Stomach (tissue), 4 donors: ENCODE results near the gene LAMTOR3.

Source experiments
- EP300 ChIP-seq: sonication (generic); formaldehyde crosslinking; IDR thresholded peaks from one replicate; pipeline ENCODE4 v1.6.1; 2017; ENCODE audit warnings: antibody characterized with exemption
- POLR2A ChIP-seq, 4 donors: fragments of 450-650 bp; IDR thresholded peaks; one replicate each; pipeline ENCODE4 v1.6.1; 2016; ENCODE audit warnings: antibody characterized with exemption in 4 of 4, control low read depth in 2 of 4, mild to moderate bottlenecking in 1 of 4, moderate library complexity in 1 of 4
- POLR2AphosphoS5 ChIP-seq, 3 donors: sonication (generic); formaldehyde crosslinking; IDR thresholded peaks; one replicate each; pipeline ENCODE4 v1.6.1; 2016; ENCODE audit warnings: antibody characterized with exemption in 3 of 3
- TF ChIP-seq, protein P1 (sequence below), 7 experiments: fragments of 450-650 bp in 4 of 7; fragments of 200-600 bp in 3 of 7; sonication (generic) in 3 of 7; IDR thresholded peaks; one replicate each; pipeline ENCODE4 v1.5.1; 2016 to 2019; ENCODE audit warnings: antibody characterized with exemption in 7 of 7, control low read depth in 2 of 7, mild to moderate bottlenecking in 1 of 7

GRCh38 chr4:99894161-99894997 lies at the start of gene LAMTOR3:
- TF ChIP-seq, protein P1, sequence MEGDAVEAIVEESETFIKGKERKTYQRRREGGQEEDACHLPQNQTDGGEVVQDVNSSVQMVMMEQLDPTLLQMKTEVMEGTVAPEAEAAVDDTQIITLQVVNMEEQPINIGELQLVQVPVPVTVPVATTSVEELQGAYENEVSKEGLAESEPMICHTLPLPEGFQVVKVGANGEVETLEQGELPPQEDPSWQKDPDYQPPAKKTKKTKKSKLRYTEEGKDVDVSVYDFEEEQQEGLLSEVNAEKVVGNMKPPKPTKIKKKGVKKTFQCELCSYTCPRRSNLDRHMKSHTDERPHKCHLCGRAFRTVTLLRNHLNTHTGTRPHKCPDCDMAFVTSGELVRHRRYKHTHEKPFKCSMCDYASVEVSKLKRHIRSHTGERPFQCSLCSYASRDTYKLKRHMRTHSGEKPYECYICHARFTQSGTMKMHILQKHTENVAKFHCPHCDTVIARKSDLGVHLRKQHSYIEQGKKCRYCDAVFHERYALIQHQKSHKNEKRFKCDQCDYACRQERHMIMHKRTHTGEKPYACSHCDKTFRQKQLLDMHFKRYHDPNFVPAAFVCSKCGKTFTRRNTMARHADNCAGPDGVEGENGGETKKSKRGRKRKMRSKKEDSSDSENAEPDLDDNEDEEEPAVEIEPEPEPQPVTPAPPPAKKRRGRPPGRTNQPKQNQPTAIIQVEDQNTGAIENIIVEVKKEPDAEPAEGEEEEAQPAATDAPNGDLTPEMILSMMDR (IDR thresholded peaks at IDR 0.05), result no peak
- no peak for TF ChIP-seq EP300
- peak; percentile 68 to 88 (median 81) for TF ChIP-seq POLR2AphosphoS5 (IDR thresholded peaks at IDR 0.05)
- TF ChIP-seq POLR2A (IDR thresholded peaks at IDR 0.05), result no peak
